HepG2 (cell line): Measurements from ENCODE around the gene CISH.

ENCODE experiments used
- CREB1 ChIP-seq, 2 experiments: fragments of 450-650 bp in 1 of 2; IDR thresholded peaks; 2 replicates each; pipeline ENCODE4 v1.6.1; 2016 to 2017; ENCODE audit warnings: control low read depth in 1 of 2, mild to moderate bottlenecking in 1 of 2, missing compliant biosample characterization in 1 of 2, missing genetic modification characterization in 1 of 2
- CTCF ChIP-seq: sonication (generic); formaldehyde crosslinking; IDR thresholded peaks from 2 replicates; pipeline ENCODE4 v1.5.0; 2020; ENCODE audit warnings: mild to moderate bottlenecking, missing genetic modification reagents, moderate library complexity
- EEA1 ChIP-seq: sonication (generic); formaldehyde crosslinking; IDR thresholded peaks from 2 replicates; pipeline ENCODE4 v1.5.1; 2020; ENCODE audit warnings: mild to moderate bottlenecking, missing genetic modification reagents, borderline replicate concordance
- PATZ1 ChIP-seq: sonication (generic); formaldehyde crosslinking; IDR thresholded peaks from 2 replicates; pipeline ENCODE4 v1.4.0; 2020; ENCODE audit warnings: missing genetic modification reagents
- POLR2A ChIP-seq, 2 experiments: IDR thresholded peaks; 2 replicates each; pipeline ENCODE4 v1.6.1; 2011; ENCODE audit warnings: low read depth in 2 of 2, low read length in 2 of 2, mild to moderate bottlenecking in 1 of 2, moderate library complexity in 1 of 2; ENCODE audit not compliant: insufficient read depth in 1 of 2
- TAF1 ChIP-seq: sonication (generic); formaldehyde crosslinking; IDR thresholded peaks from 2 replicates; pipeline ENCODE4 v1.4.0; 2020; ENCODE audit warnings: missing genetic modification reagents
- ZFP36L1 ChIP-seq: sonication (generic); formaldehyde crosslinking; IDR thresholded peaks from 2 replicates; pipeline ENCODE4 v1.8.0; 2022; ENCODE audit warnings: mild to moderate bottlenecking, missing genetic modification reagents, moderate library complexity
- ZNF574 ChIP-seq: sonication (generic); formaldehyde crosslinking; IDR thresholded peaks from 2 replicates; pipeline ENCODE4 v1.4.0; 2020; ENCODE audit warnings: missing genetic modification reagents
- ZNF737 ChIP-seq: sonication (generic); formaldehyde crosslinking; IDR thresholded peaks from 2 replicates; pipeline ENCODE4 v1.5.0; 2020; ENCODE audit warnings: missing genetic modification reagents, mild to moderate bottlenecking, borderline replicate concordance

GRCh38 chr3:50610181-50610971 is 1.2 kb downstream of the CISH start:
- no peak for TF ChIP-seq CREB1 (IDR thresholded peaks at IDR 0.05)
- TF ChIP-seq CREB1 (CRISPR knock-in tag; IDR thresholded peaks at IDR 0.05), result no peak
- no peak for TF ChIP-seq ZFP36L1 (CRISPR knock-in tag)
- TF ChIP-seq TAF1 (CRISPR knock-in tag), result no peak
- no peak for TF ChIP-seq PATZ1 (CRISPR knock-in tag)
- no peak for TF ChIP-seq CTCF
- no peak for TF ChIP-seq ZNF574 (CRISPR knock-in tag)
- no peak for TF ChIP-seq ZNF737 (CRISPR knock-in tag)
- no peak for TF ChIP-seq EEA1
- no peak for TF ChIP-seq POLR2A (IDR thresholded peaks at IDR 0.05; ENCODE audit: insufficient read depth in 1 of 2, low read depth in 2 of 2, low read length in 2 of 2)
